ENCODE data around the gene ZNF730. TPM values are rescaled to one million over a fixed set of nuclear protein-coding genes. Genes with fewer than 3 reads are reported as not detected.
"Not testable (repeated sequence)": the region's sequence is repeated elsewhere in the genome, so short reads cannot be mapped to it uniquely, and the experiment has no call there.

The ZNF730 gene
- polyA plus RNA-seq, 1 donor from 2014 or later, result 21.3 TPM

GRCh38 chr19:23145617-23146415 lies 29.0 kb downstream of the ZNF730 start:
- H3K9me3 ChIP-seq (ENCODE audit: low read length), result peaks cover 4% of the 10 kb centered on the region
- H3K79me2 ChIP-seq (replicated peaks; ENCODE audit: insufficient read depth, low read length), result no peaks in the 10 kb centered on the region
- no peak overlapping the region for H3K4me3 ChIP-seq (ENCODE audit: low read length)
- H3F3A ChIP-seq (ENCODE audit: insufficient read depth, low read length, poor library complexity, severe bottlenecking), result no peaks in the 10 kb centered on the region
- H3K9ac ChIP-seq (ENCODE audit: low read length), result no peak overlapping the region
- peaks cover 8% of the 10 kb centered on the region for H3K36me3 ChIP-seq (ENCODE audit: insufficient read depth, low read length)
- H3K9me2 ChIP-seq (ENCODE audit: insufficient read depth, low read length), result no peaks in the 10 kb centered on the region
- H4K20me1 ChIP-seq (ENCODE audit: insufficient read depth), result no peaks in the 10 kb centered on the region
- no peaks in the 10 kb centered on the region for H3K27me3 ChIP-seq (ENCODE audit: insufficient read depth, low read depth, low read length)
- TF ChIP-seq EZH2 (IDR thresholded peaks at IDR 0.05; ENCODE audit: borderline replicate concordance, insufficient read depth, low read length, poor library complexity, severe bottlenecking), result no peak
- TF ChIP-seq TAF1 (IDR thresholded peaks at IDR 0.05; ENCODE audit: low read depth), result no peak
- TF ChIP-seq, protein P1, sequence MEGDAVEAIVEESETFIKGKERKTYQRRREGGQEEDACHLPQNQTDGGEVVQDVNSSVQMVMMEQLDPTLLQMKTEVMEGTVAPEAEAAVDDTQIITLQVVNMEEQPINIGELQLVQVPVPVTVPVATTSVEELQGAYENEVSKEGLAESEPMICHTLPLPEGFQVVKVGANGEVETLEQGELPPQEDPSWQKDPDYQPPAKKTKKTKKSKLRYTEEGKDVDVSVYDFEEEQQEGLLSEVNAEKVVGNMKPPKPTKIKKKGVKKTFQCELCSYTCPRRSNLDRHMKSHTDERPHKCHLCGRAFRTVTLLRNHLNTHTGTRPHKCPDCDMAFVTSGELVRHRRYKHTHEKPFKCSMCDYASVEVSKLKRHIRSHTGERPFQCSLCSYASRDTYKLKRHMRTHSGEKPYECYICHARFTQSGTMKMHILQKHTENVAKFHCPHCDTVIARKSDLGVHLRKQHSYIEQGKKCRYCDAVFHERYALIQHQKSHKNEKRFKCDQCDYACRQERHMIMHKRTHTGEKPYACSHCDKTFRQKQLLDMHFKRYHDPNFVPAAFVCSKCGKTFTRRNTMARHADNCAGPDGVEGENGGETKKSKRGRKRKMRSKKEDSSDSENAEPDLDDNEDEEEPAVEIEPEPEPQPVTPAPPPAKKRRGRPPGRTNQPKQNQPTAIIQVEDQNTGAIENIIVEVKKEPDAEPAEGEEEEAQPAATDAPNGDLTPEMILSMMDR (IDR thresholded peaks at IDR 0.05; ENCODE audit: poor library complexity, severe bottlenecking), result no peak
- no peak for TF ChIP-seq RAD21 (conservative IDR thresholded peaks at IDR 0.05)
- no peak for TF ChIP-seq POLR2AphosphoS5 (IDR thresholded peaks at IDR 0.05)
- no peak for TF ChIP-seq EP300 (conservative IDR thresholded peaks at IDR 0.05; ENCODE audit: poor library complexity, severe bottlenecking)
- H3K4me2 ChIP-seq (ENCODE audit: low read length), result no peak overlapping the region
- H2AFZ ChIP-seq (ENCODE audit: low read depth, low read length), result no peak overlapping the region
- H3K27ac ChIP-seq (ENCODE audit: low read length), result no peak overlapping the region

- Histone ChIP-seq H3K27me3 (ENCODE audit: insufficient read depth, low read depth, low read length) (no peaks in the 10 kb centered on the region), H3F3A (ENCODE audit: insufficient read depth, low read length, poor library complexity, severe bottlenecking) (no peaks in the 10 kb centered on the region)
Measured at GRCh38 chr19:23160766-23161165, 43.9 kb downstream of the ZNF730 start.

DNA sequence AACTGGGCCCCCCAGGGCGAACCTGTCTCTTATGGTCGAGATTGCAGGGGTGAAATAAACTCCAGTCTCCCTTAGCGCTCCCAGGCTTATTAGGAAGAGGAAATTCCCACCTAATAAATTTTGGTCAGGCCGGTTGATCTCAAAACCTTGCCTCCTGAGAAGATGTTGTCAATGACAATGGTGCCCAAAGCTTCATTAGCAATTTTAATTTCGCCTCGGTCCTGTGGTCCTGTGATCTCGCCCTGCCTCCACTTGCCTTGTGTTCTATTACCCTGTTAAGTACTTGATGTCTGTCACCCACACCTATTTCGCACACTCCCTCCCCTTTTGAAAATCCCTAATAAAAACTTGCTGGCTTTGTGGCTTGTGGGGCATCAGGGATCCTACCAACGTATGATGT lies 51.5 kb downstream of the ZNF730 start:
- H3K9me2 ChIP-seq (ENCODE audit: insufficient read depth, low read length); H3K4me2 ChIP-seq (ENCODE audit: low read length); H3K36me3 ChIP-seq (ENCODE audit: insufficient read depth, low read length); H3K27me3 ChIP-seq (ENCODE audit: insufficient read depth, low read depth, low read length); H3K79me2 ChIP-seq (replicated peaks; ENCODE audit: insufficient read depth, low read length); H3K27ac ChIP-seq (ENCODE audit: low read length); H2AFZ ChIP-seq (ENCODE audit: low read depth, low read length); H3K4me3 ChIP-seq (ENCODE audit: low read length); H4K20me1 ChIP-seq (ENCODE audit: insufficient read depth); H3F3A ChIP-seq (ENCODE audit: insufficient read depth, low read length, poor library complexity, severe bottlenecking); H3K9me3 ChIP-seq (ENCODE audit: low read length); H3K9ac ChIP-seq (ENCODE audit: low read length): not testable (repeated sequence)

More at GRCh38 chr19:23160766-23161165, 43.9 kb downstream of the ZNF730 start:
- TF ChIP-seq, protein P1 (IDR thresholded peaks at IDR 0.05; ENCODE audit: poor library complexity, severe bottlenecking), result no peak
- TF ChIP-seq TAF1 (IDR thresholded peaks at IDR 0.05; ENCODE audit: low read depth) (no peak), POLR2AphosphoS5 (IDR thresholded peaks at IDR 0.05) (no peak), MXI1 (conservative IDR thresholded peaks at IDR 0.05; ENCODE audit: poor library complexity, severe bottlenecking) (no peak), RAD21 (conservative IDR thresholded peaks at IDR 0.05) (no peak), EP300 (conservative IDR thresholded peaks at IDR 0.05; ENCODE audit: poor library complexity, severe bottlenecking) (no peak), SMC3 (conservative IDR thresholded peaks at IDR 0.05; ENCODE audit: poor library complexity) (no peak), REST (IDR thresholded peaks at IDR 0.05; ENCODE audit: borderline replicate concordance) (no peak), EZH2 (IDR thresholded peaks at IDR 0.05; ENCODE audit: borderline replicate concordance, insufficient read depth, low read length, poor library complexity, severe bottlenecking) (no peak)
- Histone ChIP-seq H3K9me2 (ENCODE audit: insufficient read depth, low read length) (no peaks in the 10 kb centered on the region), H3K9me3 (ENCODE audit: low read length) (peaks cover 4% of the 10 kb centered on the region), H3K36me3 (ENCODE audit: insufficient read depth, low read length) (no peaks in the 10 kb centered on the region), H4K20me1 (ENCODE audit: insufficient read depth) (no peaks in the 10 kb centered on the region), H3K4me3 (ENCODE audit: low read length) (no peak overlapping the region), H2AFZ (ENCODE audit: low read depth, low read length) (no peak overlapping the region), H3K4me2 (ENCODE audit: low read length) (no peak overlapping the region), H3K27ac (ENCODE audit: low read length) (no peak overlapping the region), H3K79me2 (replicated peaks; ENCODE audit: insufficient read depth, low read length) (no peaks in the 10 kb centered on the region), H3K9ac (ENCODE audit: low read length) (no peak overlapping the region)

All from neural cell (in vitro differentiated cells).